ENCODE results near the gene PFAS. TPM values are rescaled to one million over a fixed set of nuclear protein-coding genes. Genes with fewer than 3 reads are reported as not detected.

PFAS gene
- total RNA-seq, 2 experiments from 2014 or later, result 152 to 157 TPM

DNA sequence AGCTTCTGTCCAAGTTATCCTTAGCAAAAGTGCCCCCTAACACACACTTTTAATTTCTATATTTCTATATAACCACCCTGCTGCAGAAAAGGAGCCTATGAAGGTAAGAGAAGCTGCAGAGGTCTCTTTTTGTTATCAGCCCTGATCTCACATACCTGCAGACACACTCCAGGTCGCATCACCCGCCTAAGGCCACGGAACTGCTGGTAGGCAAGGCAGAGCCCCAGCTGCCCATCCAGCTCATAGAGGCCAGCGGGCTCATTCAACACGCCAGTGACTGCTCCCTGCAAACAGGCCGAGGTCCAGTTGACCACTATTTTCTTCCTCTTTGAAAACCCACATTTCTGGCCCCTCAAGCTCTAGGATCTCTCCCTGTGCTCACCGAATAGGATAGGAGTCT lies 13.4 kb upstream of the PFAS start:
- Mint-ChIP-seq H3K9me3 (no peaks in the 10 kb centered on the region), H3K27ac (no peak overlapping the region), H3K4me3 (no peak overlapping the region), H3K36me3 (ENCODE audit: low read depth) (peaks cover 53% of the 10 kb centered on the region), H3K4me1 (ENCODE audit: low read depth) (peaks cover 11% of the 10 kb centered on the region), H3K27me3 (no peaks in the 10 kb centered on the region)
- ATAC-seq (no peak), DNase-seq (no peak)
- ChIA-PET CTCF (interaction anchor here (0.8 to 1.2 kb wide), 2 partner anchors 9 to 65 kb away, joined by 3 read pairs; no protein-coding TSS in a partner anchor), POLR2A (interaction anchor here (0.9 to 5.3 kb wide), 5 partner anchors 8 to 26 kb away, joined by 4 to 45 read pairs (median 5); partner anchors contain the start of genes AURKB, CTC1 and PFAS)
- intact Hi-C loops (cut with micrococcal nuclease), result no loop called here
- TF ChIP-seq, protein P1, sequence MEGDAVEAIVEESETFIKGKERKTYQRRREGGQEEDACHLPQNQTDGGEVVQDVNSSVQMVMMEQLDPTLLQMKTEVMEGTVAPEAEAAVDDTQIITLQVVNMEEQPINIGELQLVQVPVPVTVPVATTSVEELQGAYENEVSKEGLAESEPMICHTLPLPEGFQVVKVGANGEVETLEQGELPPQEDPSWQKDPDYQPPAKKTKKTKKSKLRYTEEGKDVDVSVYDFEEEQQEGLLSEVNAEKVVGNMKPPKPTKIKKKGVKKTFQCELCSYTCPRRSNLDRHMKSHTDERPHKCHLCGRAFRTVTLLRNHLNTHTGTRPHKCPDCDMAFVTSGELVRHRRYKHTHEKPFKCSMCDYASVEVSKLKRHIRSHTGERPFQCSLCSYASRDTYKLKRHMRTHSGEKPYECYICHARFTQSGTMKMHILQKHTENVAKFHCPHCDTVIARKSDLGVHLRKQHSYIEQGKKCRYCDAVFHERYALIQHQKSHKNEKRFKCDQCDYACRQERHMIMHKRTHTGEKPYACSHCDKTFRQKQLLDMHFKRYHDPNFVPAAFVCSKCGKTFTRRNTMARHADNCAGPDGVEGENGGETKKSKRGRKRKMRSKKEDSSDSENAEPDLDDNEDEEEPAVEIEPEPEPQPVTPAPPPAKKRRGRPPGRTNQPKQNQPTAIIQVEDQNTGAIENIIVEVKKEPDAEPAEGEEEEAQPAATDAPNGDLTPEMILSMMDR (IDR thresholded peaks at IDR 0.05), result no peak

DNA sequence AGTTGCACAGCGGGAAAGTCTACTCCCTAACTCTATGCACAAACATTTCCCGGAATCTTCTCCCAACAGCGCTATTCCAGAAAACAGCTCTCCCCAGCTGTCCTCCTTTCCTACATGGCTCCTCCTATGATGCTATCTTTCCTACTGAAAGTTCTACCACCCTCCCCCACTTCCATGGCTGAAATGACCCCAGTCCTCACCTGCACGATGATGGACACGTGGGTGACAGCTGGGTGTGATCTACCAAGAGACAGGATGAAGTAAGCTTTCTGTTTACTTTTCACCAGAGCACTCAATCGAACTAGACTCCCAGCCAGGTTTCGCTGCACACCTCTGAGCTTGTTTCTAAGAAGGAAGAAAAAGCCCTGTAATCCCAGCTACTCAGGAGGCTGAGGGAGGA lies 11.9 kb upstream of the PFAS start:
- no peak for ATAC-seq
- Mint-ChIP-seq H3K9me3 (no peaks in the 10 kb centered on the region), H3K4me1 (ENCODE audit: low read depth) (peaks cover 11% of the 10 kb centered on the region), H3K27me3 (no peaks in the 10 kb centered on the region), H3K27ac (no peak overlapping the region), H3K36me3 (ENCODE audit: low read depth) (peaks cover 44% of the 10 kb centered on the region), H3K4me3 (no peak overlapping the region)
- intact Hi-C loops (cut with micrococcal nuclease), result no loop called here
- TF ChIP-seq, protein P1 (IDR thresholded peaks at IDR 0.05), result no peak
- ChIA-PET POLR2A (interaction anchor here (0.6 to 5.3 kb wide), 6 partner anchors 10 to 64 kb away, joined by 3 to 45 read pairs (median 11); partner anchors contain the start of genes CTC1 and PFAS), CTCF (interaction anchor here (1.2 to 1.9 kb wide), 2 partner anchors 10 to 144 kb away, joined by 5 read pairs; no protein-coding TSS in a partner anchor)
- DNase-seq, result no peak

DNA sequence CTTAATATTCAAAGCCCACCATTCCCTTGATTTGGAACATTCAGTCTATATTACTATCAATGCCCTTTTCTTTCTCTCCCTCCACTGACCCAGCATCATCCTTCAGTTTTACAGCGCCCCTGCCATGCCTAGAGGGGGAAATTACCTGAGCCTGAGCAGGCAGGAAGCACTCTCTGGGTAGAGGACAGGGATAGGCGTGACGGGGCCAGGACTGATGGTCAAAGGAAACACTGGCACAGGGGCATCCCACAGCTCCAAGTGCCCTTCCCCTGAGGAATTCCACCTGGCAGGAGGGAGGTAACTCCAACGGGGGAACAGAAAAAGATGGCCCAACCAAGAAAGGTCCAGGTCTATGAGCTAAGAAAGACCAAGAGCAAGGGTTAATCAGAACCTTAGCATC lies 11.2 kb upstream of the PFAS start:
- ATAC-seq (no peak), DNase-seq (no peak)
- intact Hi-C loops (cut with micrococcal nuclease), result no loop called here
- TF ChIP-seq, protein P1 (IDR thresholded peaks at IDR 0.05), result no peak
- H3K4me1 Mint-ChIP-seq (ENCODE audit: low read depth), result peaks cover 15% of the 10 kb centered on the region
- H3K36me3 Mint-ChIP-seq (ENCODE audit: low read depth), result peaks cover 45% of the 10 kb centered on the region
- no peaks in the 10 kb centered on the region for H3K27me3 Mint-ChIP-seq
- POLR2A ChIA-PET, result interaction anchor here (0.6 to 5.3 kb wide), 7 partner anchors 8 to 65 kb away, joined by 3 to 45 read pairs (median 11); partner anchors contain the start of genes CTC1 and PFAS
- H3K4me3 Mint-ChIP-seq, result no peak overlapping the region
- CTCF ChIA-PET, result interaction anchor here (1.2 to 1.9 kb wide), 2 partner anchors 9 to 145 kb away, joined by 5 read pairs; no protein-coding TSS in a partner anchor
- peak overlapping the region; percentile 26 for H3K27ac Mint-ChIP-seq
- no peaks in the 10 kb centered on the region for H3K9me3 Mint-ChIP-seq

DNA sequence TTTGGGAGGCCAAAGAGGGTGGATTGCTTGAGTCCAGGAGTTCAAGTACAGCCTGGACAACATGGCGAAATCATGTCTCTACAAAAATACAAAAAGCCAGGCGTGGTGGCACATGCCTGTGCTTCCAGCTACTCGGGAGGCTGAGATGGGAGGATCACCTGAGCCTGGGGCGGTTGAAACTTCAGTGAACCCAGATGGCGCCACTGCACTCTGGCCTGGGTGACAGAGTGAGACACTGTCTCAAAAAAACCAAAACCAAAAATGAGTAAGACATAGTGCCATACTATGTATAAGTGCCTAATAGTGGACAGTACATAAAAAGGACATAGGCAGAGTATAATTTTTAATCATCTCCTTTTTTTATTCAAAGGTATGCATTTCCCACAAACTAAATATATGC lies 5.3 kb upstream of the PFAS start:
- ChIA-PET POLR2A (interaction anchor here (1.0 to 9.6 kb wide), 5 partner anchors 11 to 71 kb away, joined by 3 to 232 read pairs (median 7); no protein-coding TSS in a partner anchor), CTCF (interaction anchor here (0.6 to 1.9 kb wide), 9 partner anchors 13 to 150 kb away, joined by 3 to 6 read pairs (median 3); no protein-coding TSS in a partner anchor)
- ATAC-seq (no peak), DNase-seq (peak; percentile 50)
- no peaks in the 10 kb centered on the region for H3K27me3 Mint-ChIP-seq
- TF ChIP-seq, protein P1 (IDR thresholded peaks at IDR 0.05), result no peak
- H3K4me3 Mint-ChIP-seq, result no peak overlapping the region
- H3K36me3 Mint-ChIP-seq (ENCODE audit: low read depth), result peaks cover 46% of the 10 kb centered on the region
- H3K9me3 Mint-ChIP-seq, result no peaks in the 10 kb centered on the region
- intact Hi-C loops (cut with micrococcal nuclease), result no loop called here
- peak overlapping the region; percentile 44 for H3K27ac Mint-ChIP-seq
- peaks cover 33% of the 10 kb centered on the region for H3K4me1 Mint-ChIP-seq (ENCODE audit: low read depth)

DNA sequence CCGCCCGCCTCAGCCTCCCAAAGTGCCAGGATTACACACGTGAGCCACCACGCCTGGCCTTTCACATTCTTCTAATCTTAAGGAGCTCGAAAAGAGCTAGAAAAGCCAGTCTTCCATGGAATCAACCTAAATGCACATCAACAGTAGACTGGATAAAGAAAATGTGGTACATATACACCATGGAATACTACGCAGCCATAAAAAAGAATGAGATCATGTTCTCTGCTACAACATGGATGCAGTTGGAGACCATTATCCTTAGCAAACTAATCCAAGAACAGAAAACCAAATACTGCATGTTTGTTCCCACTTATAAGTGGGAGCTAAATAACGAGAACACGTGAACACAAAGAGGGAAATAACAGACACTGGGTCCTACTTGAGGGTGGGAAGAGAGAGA lies 4.3 kb upstream of the PFAS start:
- Mint-ChIP-seq H3K4me3 (no peak overlapping the region), H3K36me3 (ENCODE audit: low read depth) (peaks cover 45% of the 10 kb centered on the region), H3K4me1 (ENCODE audit: low read depth) (peaks cover 33% of the 10 kb centered on the region), H3K9me3 (no peaks in the 10 kb centered on the region), H3K27ac (no peak overlapping the region), H3K27me3 (no peaks in the 10 kb centered on the region)
- POLR2A ChIA-PET, result interaction anchor here (1.1 to 9.6 kb wide), 4 partner anchors 10 to 72 kb away, joined by 3 to 232 read pairs (median 29); no protein-coding TSS in a partner anchor
- TF ChIP-seq, protein P1 (IDR thresholded peaks at IDR 0.05), result no peak
- ATAC-seq (no peak), DNase-seq (no peak)
- intact Hi-C loops (cut with micrococcal nuclease), result no loop called here
- CTCF ChIA-PET, result interaction anchor here (0.6 to 1.9 kb wide), 8 partner anchors 14 to 151 kb away, joined by 3 to 6 read pairs (median 3); no protein-coding TSS in a partner anchor

Data from activated CD8-positive, alpha-beta T cell treated with anti-CD3 and anti-CD28 coated beads for 36 hours (primary cell).